Testis (tissue), 3 donors: ENCODE measurements around the gene RAB26. TPM values are rescaled to one million over a fixed set of nuclear protein-coding genes. Genes with fewer than 3 reads are reported as not detected.

ENCODE experiments used
- DNase-seq: peaks from one replicate; pipeline ENCODE4 v3.0.0-alpha.2; 2019
- H3K27ac ChIP-seq, 2 donors: fragments of 200-600 bp; sonication (generic); one replicate each; pipeline ENCODE4 v1.5.1; 2019
- H3K27me3 ChIP-seq: fragments of 200-600 bp; sonication (generic); one replicate; pipeline ENCODE4 v1.5.1; 2019
- H3K36me3 ChIP-seq: fragments of 200-600 bp; sonication (generic); one replicate; pipeline ENCODE4 v1.5.1; 2017; ENCODE audit warnings: low read depth; ENCODE audit errors: missing control alignments
- H3K4me1 ChIP-seq: fragments of 200-600 bp; sonication (generic); one replicate; pipeline ENCODE4 v1.5.1; 2019
- H3K4me3 ChIP-seq, 2 donors: fragments of 200-600 bp; sonication (generic); one replicate each; pipeline ENCODE4 v1.5.1; 2017 to 2019
- H3K9me3 ChIP-seq: fragments of 200-600 bp; sonication (generic); one replicate; pipeline ENCODE4 v1.5.1; 2017
- CTCF ChIP-seq, 3 experiments: fragments of 450-650 bp in 2 of 3; fragments of 200-600 bp in 1 of 3; sonication (generic) in 1 of 3; IDR thresholded peaks; one replicate each; pipeline ENCODE4 v1.5.1; 2016 to 2019; ENCODE audit warnings: antibody characterized with exemption in 3 of 3, mild to moderate bottlenecking in 2 of 3, moderate library complexity in 1 of 3
- POLR2A ChIP-seq: fragments of 450-650 bp; IDR thresholded peaks from one replicate; pipeline ENCODE4 v1.6.1; 2017; ENCODE audit warnings: antibody characterized with exemption, mild to moderate bottlenecking, moderate library complexity
- WGBS, 2 donors: methylation state at CpG; one replicate each; pipeline ENCODE4 v1.1.5; 2018; 5-methylcytosine and 5-hydroxymethylcytosine counted together
- intact Hi-C: fragments of 100-400 bp; cut with DNase I; formaldehyde crosslinking; loops from one replicate; pipeline ENCODE4 v1.15.1; 2023; ENCODE audit warnings: low total_unique reads
- polyA plus RNA-seq: library from polyadenylated mRNA; stranded (reverse); fragments of 350-450 nt; fragmentation: Illumina TruSeq; extraction: RNeasy Lipid Tissue Mini Kit (QIAGEN cat#74804); gene quantifications from one replicate; pipeline ENCODE4 v1.2.3, GENCODE V29; 2014; ENCODE audit warnings: low read depth, low replicate concordance; ENCODE audit not compliant: insufficient read depth
- total RNA-seq, 2 donors: library from RNA; depleted of rRNA; stranded (reverse); fragments of >200 nt; gene quantifications; one replicate each; pipeline ENCODE4 v1.2.3, GENCODE V29; 2016

Gene RAB26
- total and polyA plus RNA-seq, 3 donors from 2014 or later: 1.5 to 3.6 (median 3.2) TPM

- H3K9me3 ChIP-seq: no peaks in the 10 kb centered on the region
- H3K27ac ChIP-seq: no peak overlapping the region
- TF ChIP-seq POLR2A (no peak), CTCF (IDR thresholded peaks at IDR 0.05) (no peak)
- 93 to 94% methylated on average over 29 of the region's 29 CpGs for WGBS, 2 donors
- H3K4me3 ChIP-seq: no peak overlapping the region
- intact Hi-C loops: no loop called here
- H3K36me3 ChIP-seq: no peaks in the 10 kb centered on the region
- no peaks in the 10 kb centered on the region for H3K4me1 ChIP-seq
- no peak for DNase-seq
- H3K27me3 ChIP-seq: no peaks in the 10 kb centered on the region
Observed at GRCh38 chr16:2172688-2173335, 24.4 kb downstream of the RAB26 start.

- no peaks in the 10 kb centered on the region for H3K27me3 ChIP-seq
- no peak for DNase-seq
- TF ChIP-seq CTCF (IDR thresholded peaks at IDR 0.05): no peak
- TF ChIP-seq POLR2A: no peak
Observed at GRCh38 chr16:2173366-2173765, 24.9 kb downstream of the RAB26 start.

GRCh38 chr16:2173916-2174315 is 25.5 kb downstream of the RAB26 start:
- Histone ChIP-seq H3K4me3 (no peak overlapping the region), H3K36me3 (no peaks in the 10 kb centered on the region), H3K27me3 (no peaks in the 10 kb centered on the region), H3K27ac (no peak overlapping the region), H3K4me1 (no peaks in the 10 kb centered on the region), H3K9me3 (no peaks in the 10 kb centered on the region)
- WGBS, 2 donors: 90 to 91% methylated on average over 2 to 4 of the region's 4 CpGs
- intact Hi-C loops: no loop called here
- DNase-seq: no peak
- TF ChIP-seq CTCF (IDR thresholded peaks at IDR 0.05) (no peak), POLR2A (no peak)

More at GRCh38 chr16:2173366-2173765, 24.9 kb downstream of the RAB26 start:
- no peaks in the 10 kb centered on the region for H3K4me1 ChIP-seq
- H3K4me3 ChIP-seq: no peak overlapping the region
- no peak overlapping the region for H3K27ac ChIP-seq
- intact Hi-C loops: no loop called here
- H3K9me3 ChIP-seq: no peaks in the 10 kb centered on the region
- 85 to 93% methylated on average over 4 to 12 of the region's 14 CpGs for WGBS, 2 donors
- H3K36me3 ChIP-seq: no peaks in the 10 kb centered on the region

- 93 to 94% methylated on average over 13 to 21 of the region's 21 CpGs for WGBS, 2 donors
- no peak overlapping the region for H3K4me3 ChIP-seq
- intact Hi-C loops: no loop called here
- TF ChIP-seq POLR2A (no peak), CTCF (IDR thresholded peaks at IDR 0.05) (no peak)
- no peak for DNase-seq
- H3K4me1 ChIP-seq: no peaks in the 10 kb centered on the region
- no peaks in the 10 kb centered on the region for H3K9me3 ChIP-seq
- H3K27ac ChIP-seq: no peak overlapping the region
- no peaks in the 10 kb centered on the region for H3K36me3 ChIP-seq
- no peaks in the 10 kb centered on the region for H3K27me3 ChIP-seq
Observed at GRCh38 chr16:2174396-2175131, 26.1 kb downstream of the RAB26 start.
